GM18499 (cell line): ENCODE data around the gene NOL3.

Experiments
- ATAC-seq: cut with Tn5 transposase; IDR thresholded peaks from one replicate; pipeline ENCODE4 v1.9.1; 2021; ENCODE audit warnings: moderate number of reproducible peaks; ENCODE audit not compliant: insufficient read depth, unreplicated experiment

The NOL3 gene

DNA sequence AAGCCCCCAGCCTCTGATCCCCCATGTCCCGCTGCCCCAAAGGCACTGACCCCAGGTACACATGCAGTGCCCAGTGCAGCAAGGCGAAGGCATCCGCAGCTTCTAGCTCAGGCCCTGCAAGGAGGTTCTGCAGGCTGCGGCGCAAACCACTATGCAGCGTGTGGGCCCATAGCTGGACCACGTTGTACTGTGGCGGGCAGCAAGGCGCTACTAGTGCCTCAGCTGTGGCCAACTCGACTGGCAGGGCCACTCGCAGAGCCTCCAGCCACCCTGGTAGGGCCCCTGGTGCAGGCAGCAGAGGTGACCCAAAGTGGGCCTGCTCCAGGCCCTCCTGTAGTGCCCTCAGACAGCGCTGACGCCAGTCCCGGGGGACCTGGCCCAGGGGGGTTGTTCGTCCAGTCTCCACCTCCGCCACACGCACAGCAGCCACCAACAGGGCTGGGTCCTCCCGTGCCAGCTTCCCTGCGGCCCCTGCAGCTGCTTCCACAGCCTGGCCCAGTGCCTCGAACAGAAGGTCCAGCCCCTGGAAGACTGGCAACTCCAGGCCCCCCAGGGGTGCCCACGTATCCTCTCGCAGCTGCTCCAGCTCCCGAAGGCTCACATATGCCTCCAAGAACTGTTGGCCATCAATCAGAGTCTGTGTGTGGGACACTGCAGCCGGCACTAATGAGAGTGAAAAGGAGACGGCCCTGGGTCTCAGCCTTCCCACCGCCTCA lies 17.0 kb downstream of the NOL3 start:
- ATAC-seq = no peak

DNA sequence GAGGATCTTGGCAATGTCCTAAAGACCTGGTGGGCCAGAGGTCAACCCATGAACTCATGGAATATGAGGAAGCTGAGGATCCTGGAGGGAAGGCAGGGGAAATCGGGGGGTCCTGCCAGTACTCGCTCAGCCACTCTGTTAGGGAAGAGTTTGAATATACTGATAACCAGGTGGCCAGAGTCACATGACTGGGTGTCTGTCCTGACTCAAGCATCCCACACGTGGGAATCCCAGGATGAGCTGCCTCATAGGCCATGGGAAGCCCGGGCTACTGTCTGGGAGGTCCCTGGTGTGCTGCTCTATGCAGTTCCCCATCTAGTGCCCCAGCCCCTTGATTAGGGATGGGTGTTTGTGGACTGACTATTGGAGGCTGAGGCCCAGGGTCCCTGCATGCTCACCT lies 18.0 kb downstream of the NOL3 start:
- no peak for ATAC-seq

GRCh38 chr16:67188798-67189197 lies 18.5 kb downstream of the NOL3 start:
- ATAC-seq = no peak

DNA sequence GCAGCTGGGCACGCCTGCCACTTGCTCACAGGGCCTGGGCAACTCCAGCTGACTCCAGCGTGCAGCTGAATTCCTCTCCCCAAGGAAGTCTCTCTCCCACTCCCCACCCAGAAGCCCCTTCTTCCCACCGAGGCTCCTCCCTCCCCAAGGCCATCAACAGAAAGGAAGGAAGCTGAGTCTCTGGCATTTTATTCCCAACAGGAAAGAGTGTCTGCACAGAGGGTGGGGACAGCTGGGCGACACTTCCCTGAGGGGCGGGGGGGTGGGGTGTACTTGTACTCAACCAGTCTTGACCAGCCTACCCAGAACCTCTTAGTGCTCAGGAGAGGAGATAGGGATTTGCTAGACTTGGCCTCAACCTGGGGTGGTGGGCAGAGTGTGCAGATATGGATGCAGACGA lies 19.7 kb downstream of the NOL3 start, which contains the start of gene EXOC3L1:
Gene EXOC3L1 (minus strand): TSS at position 96 of the 400 bp plus-strand sequence. CDS start 460 bp downstream, outside the sequence.
- no peak for ATAC-seq

DNA sequence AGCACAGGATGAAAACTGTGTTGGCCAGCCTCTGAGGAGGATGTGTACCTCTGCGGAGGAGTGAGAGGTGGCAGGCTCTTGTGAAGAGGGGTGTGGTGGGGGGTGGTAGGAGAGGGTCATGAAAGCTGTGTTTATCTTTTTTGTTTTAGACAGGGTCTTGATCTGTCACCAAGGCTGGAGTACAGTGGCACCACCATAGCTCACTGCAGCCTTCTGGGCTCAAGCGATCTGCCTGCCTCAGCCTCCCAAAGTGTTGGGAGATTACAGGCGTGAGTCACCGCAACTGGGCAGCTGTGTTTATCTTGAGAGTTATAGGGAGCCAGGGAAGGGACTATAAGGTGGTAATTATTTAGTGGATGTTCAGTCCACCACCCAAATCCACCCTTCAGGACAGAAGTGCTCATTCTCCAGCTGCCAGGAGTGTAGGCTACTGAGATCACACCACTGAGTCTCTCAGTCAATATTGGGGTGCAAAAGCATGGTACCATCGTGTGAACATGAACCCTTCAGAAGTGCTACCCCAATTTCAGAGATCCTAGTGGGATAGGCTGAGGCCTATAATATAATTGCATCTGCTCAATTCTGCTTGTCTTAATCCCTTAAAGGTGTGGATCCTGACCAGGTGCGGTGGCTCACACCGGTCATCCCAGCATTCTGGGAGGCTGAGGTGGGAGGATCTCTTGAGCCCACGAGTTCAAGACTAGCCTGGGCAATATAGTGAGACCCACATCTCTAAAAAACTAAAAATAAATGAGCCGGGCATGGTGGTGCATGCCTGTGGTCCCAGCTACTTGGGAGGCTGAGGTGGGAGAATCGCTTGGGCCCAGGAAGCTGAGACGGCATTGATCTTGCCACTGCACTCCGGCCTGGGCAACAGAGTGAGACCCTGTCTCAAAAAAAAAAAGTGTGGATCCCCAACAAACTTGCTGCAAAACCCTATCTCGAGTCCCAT lies 20.4 kb downstream of the NOL3 start:
- ATAC-seq = no peak

GRCh38 chr16:67191411-67191994 lies 21.2 kb downstream of the NOL3 start:
- ATAC-seq = peak; percentile 3

GRCh38 chr16:67191995-67192681 lies 21.8 kb downstream of the NOL3 start, which contains the start of gene E2F4:
Gene E2F4, plus strand, starts transcription at chr16:67192155. Its CDS starts 73 bp downstream, at chr16:67192228.
- peak; percentile 57 for ATAC-seq

DNA sequence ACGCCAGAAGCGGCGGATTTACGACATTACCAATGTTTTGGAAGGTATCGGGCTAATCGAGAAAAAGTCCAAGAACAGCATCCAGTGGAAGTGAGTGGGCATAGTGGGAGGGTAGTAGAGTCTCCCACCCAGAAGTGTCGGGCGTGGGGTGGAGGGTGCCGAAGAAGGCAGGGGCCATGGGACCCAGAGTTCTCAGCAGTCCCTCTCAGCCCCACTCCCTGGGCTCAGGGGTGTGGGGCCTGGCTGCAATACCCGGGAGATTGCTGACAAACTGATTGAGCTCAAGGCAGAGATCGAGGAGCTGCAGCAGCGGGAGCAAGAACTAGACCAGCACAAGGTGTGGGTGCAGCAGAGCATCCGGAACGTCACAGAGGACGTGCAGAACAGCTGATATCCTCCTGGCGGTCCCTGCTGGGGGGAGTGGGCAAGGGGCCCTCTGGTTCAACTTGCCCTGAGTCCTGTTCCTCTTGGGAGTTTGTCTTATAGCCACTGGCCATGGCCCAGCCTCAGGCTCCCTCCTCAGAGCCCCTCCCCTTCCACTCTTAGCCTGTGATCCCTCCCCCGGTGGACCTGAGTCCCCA lies 22.5 kb downstream of the NOL3 start:
- ATAC-seq = no peak

DNA sequence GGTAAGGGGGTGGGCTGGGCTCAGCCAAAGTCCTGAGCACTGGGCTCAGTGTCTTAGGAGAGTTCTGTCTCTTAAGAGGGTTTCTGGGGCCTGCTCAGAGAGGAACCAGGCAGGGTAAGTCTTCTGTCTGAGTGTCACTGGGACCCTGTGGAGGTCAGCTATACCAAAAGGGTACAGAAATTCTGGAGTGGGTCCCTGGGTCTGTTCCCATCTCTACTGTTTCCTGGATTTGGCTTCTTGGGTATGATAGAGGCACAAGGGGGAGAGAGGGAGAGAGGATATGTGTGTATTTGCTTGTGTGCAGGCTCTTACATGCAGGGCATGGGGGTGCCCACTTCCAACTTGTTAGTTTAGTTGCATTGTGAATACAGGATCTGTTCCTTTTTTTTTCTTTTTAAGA lies 23.2 kb downstream of the NOL3 start:
- ATAC-seq = no peak

- no peak for ATAC-seq
These were observed 23.9 kb downstream of the NOL3 start for GRCh38 chr16:67194260-67194659.

DNA sequence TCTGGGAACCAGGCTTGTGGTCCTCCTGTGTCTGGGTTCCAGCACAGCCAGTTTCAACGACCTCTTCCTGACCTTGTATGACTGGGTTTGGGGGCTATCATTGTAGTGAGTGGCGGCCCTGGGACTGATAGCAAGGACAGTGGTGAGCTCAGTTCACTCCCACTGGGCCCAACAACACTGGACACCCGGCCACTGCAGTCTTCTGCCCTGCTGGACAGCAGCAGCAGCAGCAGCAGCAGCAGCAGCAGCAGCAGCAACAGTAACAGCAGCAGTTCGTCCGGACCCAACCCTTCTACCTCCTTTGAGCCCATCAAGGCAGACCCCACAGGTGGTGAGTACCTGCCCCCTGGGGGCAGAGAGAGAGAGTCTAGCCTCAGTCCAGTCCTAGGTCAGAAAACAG lies 25.3 kb downstream of the NOL3 start:
- no peak for ATAC-seq

DNA sequence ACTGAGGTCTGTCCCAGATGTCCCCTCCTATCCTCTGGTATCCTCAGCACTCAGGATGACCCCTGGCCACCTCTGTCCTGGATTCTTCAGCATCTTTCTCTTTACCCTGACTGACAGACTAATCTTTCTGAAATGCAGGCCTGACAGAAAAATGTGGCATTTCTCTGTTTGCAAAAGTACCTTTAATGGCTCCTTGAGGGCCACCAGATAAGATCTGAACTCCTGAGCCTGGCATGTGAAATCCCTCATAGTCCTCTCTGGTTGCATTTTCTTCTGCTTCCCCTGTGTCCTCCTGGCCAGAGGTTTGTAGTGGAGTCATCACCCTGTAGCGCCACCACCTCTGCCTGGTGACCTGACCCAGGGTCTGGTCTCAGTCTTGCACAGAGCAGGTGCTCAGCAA lies 26.5 kb downstream of the NOL3 start:
- no peak for ATAC-seq

DNA sequence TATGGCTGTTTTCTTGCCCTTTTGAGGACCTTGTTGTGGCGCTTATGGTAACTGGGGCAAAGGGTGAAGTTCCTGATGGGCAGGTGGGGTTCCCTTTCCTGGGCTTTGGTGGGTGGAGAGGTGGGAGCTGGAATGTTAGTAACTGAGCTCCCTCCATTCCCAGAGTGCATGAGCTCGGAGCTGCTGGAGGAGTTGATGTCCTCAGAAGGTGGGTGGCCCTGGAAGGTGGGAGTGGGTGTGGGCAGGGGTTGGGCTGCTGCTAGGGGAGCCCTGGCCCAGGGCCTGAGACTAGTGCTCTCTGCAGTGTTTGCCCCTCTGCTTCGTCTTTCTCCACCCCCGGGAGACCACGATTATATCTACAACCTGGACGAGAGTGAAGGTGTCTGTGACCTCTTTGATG lies 27.4 kb downstream of the NOL3 start:
- ATAC-seq = no peak

GRCh38 chr16:67198238-67198734 lies 27.9 kb downstream of the NOL3 start:
- ATAC-seq = no peak

- ATAC-seq = no peak
These were observed 28.9 kb downstream of the NOL3 start, which contains the start of gene ELMO3 for GRCh38 chr16:67199011-67199807. Gene ELMO3, plus strand, starts transcription at chr16:67199131. Its CDS starts 196 bp downstream, at chr16:67199327.

- no peak for ATAC-seq
These were observed 29.5 kb downstream of the NOL3 start for GRCh38 chr16:67199808-67200198.

DNA sequence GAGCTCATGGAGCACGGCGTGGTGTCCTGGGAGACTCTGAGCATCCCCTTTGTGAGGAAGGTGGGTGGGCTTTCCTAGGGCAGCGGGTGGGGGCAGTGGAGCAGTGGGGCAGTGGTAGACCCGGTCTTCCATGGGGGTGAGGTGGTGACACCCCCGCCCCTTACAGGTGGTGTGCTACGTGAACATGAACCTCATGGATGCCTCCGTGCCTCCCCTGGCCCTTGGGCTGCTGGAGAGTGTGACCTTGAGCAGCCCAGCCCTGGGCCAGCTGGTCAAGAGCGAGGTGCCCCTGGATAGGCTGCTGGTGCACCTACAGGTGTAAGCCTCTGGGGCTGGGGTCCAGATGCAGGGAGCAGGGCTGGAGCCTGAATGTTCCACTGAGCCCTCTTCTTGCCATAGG lies 30.2 kb downstream of the NOL3 start:
- no peak for ATAC-seq

GRCh38 chr16:67201411-67202345 lies 31.3 kb downstream of the NOL3 start:
- ATAC-seq = no peak
